Stimulated activated CD4-positive, alpha-beta T cell treated with anti-CD3 and anti-CD28 coated beads, Interleukin-1b, Interleukin-23, amount 100 ng/mL, for 1 hour (primary cell): Measurements from ENCODE around the gene BANF2.

Experiments used
- DNase-seq, 2 donors: peaks; one replicate each; pipeline ENCODE4 v3.0.0-alpha.2; 2020; ENCODE audit warnings: low read depth in 2 of 2

Gene BANF2

DNA sequence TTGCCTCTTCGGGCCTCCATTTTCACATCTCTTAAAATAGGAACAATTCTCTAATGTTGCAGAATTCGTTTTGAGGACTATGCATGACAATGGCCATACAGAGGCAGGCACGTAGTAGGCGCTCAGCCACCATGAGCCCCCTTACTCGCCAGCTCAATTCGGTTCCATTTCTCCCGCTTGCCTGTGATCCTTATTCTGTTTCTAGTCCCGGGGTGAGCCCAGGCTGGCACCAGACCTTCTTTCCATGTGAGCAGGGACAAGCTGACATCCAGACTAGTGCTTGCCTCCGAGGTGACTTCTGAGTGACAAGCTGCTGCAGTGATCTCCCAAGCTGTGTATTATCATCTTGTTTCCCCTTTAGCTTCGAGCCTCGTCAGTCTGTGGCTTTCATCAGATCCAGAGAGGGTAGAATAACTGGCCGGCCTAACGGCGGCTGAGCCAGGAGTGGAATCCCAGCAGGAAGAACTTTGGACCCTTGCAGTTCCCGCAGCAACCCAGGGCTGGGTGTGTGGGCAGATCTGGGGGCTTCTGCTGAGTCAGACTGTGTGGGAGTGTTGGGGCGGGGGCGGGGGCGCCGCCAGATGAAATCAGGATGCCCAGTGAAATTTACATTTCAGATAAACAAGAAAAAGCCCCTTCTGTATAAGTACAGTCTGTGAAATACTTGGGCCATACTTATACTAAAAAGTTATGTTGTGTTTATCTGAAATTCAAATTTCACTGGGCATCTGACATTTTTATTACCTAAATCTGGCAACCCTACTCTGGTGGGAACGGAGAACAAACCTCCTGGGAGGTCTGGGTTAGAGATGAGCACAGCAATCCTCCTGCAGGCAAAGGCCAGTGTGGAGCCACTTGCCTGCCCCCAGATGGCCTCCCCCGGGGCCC lies 10.9 kb downstream of the BANF2 start:
- DNase-seq = no peak

DNA sequence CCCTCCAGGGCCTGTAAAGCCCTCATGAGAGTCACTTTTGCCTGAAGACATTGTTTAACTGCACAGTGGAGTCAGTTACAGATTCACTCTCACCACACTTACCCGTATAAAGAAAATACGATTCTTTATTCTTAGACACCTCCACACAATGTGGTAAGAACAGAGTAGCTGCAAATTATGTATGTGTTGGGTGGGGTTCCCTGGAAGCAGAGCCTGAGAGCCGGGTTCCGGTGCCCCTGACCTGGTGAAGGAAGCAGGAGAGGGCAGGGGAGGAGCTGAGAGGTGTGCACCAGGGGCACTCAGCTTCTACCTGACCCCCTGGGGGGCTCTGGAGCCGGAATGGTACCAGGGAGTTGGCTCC lies 11.5 kb downstream of the BANF2 start:
- no peak for DNase-seq

DNA sequence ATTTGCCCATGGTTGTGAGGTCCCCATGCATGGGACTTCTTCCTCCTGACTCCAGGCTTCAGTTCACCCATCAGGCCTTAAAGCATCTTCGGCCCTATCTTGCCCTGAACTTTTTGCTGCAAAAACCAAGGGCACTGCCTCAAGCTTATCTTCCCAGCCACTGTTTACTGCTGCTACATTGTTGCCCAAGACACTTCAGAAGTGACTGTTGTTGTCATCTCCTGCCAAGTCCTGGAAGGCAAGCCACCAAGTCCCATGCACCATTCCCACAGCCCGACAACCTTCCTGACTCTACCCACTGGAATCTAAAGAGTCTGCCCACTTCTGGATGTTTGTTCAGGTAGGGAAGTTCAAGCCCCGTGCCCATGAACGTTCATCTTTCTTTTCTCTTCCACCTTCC lies 12.4 kb downstream of the BANF2 start:
- DNase-seq = no peak

DNA sequence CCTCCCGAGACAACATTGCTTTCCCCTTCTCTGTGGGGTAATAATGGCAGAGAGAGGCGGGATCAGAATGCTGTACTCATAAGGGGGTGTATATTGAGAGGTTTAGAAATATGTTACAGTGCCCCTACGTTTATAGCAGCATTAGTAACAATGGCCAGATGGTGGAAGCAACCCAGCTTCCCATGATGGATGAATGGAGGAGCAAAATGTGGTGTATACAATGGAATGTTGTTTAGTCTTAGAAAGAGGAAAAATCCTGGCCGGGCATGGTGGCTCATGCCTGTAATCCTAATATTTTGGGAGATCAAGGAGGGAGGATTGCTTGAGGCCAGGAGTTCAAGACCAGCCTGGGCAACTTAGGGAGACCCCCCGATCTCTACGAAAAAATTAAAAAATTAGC lies 12.9 kb downstream of the BANF2 start:
- DNase-seq = no peak

DNA sequence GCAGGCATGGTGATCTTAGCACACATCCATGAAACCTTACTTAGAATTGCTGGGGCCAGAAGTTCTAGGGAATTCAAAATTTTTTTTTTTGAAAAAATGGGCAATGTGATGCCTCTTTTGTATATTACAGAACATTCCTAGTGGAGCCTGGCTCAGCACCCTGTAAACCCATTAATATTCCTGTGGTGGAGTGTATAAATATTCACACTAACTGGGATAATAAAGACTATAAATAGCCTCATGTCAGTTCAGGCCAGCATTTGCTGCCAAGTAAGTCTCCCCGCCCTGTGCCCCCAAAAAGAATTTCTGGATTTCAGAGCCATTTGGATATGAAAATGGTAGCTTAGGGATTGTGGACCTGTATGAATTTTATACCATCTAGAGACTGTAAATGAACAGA lies 14.8 kb downstream of the BANF2 start:
- no peak for DNase-seq

DNA sequence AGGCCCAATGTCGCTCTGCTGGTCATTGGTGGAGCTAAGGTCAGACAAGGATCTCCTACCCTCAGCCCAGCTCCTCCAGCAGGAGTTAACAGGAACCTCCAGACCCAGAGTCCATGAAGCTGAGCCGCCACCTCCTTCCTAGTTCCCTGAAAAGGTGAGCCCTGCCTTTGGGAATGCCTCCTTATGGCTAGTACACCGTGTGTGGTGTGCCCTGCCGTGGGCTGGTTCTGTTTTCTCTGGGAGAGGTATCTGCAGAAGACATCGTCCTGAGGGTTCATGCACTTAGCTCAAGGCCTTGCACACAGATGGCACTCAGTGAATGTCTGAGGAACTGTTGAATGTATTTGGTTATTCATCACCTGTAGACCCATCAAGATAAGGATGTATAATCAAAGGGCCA lies 15.3 kb downstream of the BANF2 start:
- DNase-seq = no peak

DNA sequence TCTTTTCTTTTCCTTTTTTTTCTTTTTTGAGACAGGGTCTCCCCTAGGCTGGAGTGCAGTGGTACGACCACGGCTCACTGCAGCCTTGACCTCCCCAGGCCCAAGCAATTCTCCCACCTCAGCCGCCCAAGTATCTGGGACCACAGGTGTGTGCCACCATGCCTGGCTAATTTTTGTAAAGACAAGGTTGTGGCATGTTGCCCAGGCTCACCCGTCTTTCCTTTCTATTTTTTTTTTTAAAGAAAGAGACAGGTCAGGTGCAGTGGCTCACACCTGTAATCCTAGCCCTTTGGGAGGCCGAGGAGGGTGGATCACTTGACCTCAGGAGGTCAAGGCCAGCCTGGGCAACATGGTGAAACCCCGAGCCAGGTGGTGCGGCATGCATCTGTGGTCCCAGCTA lies 16.6 kb downstream of the BANF2 start:
- DNase-seq = no peak

DNA sequence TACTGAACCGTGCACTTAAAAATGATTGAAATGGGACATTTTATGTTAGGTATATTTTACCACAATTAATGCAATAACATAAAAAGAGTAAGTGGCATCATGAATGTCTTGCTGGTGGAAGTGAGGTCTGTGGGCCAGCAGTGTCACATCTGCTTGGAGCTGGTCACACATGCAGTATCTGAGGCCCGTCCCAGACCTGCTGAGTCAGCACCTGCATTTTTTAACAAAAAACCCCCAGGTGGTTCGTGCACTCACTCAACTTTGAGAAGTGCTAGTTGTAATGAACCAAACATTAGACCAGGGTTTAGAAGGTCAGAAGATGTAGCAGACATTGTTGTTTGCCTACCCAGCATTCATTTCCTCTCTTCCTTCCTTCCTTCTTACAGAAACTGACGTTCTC lies 21.0 kb downstream of the BANF2 start:
- DNase-seq = no peak

DNA sequence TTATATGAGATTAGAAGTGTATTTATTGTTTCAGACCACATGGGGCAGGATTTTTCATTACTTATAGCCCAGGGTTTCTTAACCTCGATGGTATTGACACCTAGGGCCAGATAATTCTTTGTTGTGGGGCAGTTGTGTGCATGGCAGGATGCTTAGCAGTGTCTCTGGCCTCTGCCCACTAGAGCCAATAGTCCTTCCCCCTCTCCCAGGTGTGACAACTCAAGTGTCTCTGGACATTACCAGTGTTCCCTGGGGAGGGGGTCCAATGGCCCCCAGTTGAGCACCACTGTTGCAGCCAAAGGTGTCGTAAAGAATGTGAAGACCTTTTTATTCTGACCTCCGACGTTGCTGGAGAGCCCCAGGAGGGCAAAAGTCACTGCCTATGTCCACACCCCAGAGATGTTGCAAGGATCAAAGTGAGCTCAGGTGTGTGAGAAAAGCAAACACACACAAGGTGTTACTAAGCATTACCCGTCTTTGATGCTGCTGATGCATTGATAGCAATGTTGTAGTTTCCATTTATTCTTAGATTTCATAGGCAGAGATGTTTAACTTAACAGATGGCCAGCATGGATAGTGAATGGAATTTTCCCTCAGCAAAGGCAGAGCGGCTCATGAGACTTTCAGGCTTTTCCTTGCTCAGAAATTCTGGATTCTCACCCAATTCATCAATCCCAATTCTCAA lies 22.2 kb downstream of the BANF2 start:
- DNase-seq = no peak

DNA sequence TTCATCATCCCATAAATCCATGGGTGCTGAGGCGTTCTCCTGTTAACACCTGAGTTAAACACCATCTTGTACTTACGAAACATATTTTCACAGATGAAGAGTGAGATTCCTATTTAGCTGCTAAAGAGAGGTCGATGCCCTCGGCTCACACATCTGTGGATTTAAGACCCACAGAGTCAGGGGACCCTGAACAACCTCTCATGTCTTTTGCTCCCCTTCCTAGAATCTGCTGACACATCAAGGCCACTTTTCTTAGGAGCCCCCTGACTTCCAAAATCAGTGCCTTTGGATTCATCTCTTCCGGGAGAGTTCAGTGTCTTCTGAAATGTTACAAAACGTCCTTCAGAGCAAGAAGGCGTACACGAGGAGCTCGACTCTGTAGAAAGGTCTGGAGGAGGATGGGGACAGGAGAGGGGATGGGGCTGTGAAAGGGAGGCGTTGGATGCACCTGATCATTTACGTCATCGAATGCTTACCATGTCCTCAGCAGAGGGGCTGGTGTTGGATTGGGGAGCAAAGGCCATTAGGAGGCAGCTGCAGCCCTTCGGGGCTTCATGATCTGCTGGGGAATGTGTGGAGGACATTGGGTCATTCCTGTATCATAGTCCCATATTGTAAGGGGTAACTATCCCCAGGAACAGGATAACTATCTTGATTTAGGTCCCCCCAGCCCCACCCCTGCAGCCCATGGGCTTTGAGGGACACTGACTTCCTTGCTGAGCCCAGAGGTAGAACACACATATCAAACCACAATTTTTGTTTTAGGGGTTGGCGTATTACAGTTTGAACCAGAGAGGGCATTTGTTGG lies 22.9 kb downstream of the BANF2 start:
- DNase-seq = no peak

DNA sequence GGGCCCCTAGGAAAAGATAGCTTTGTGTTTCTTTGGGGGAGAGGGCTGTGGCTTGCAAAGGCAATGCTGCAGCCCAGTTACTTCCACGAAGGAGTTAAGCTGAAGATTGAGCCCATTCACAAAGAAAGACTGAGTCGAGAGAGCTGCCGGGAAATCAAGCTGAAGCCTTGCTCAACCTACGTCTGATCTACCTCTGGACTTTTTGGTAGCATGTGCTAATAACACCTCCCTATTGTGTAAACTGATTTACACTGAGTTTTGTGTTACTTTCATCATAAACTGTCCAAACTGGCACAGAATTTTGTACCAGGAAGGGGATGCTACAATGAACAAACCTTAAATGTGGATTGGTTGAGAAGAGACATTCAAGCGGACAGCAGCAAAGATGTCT lies 23.5 kb downstream of the BANF2 start:
- no peak for DNase-seq

DNA sequence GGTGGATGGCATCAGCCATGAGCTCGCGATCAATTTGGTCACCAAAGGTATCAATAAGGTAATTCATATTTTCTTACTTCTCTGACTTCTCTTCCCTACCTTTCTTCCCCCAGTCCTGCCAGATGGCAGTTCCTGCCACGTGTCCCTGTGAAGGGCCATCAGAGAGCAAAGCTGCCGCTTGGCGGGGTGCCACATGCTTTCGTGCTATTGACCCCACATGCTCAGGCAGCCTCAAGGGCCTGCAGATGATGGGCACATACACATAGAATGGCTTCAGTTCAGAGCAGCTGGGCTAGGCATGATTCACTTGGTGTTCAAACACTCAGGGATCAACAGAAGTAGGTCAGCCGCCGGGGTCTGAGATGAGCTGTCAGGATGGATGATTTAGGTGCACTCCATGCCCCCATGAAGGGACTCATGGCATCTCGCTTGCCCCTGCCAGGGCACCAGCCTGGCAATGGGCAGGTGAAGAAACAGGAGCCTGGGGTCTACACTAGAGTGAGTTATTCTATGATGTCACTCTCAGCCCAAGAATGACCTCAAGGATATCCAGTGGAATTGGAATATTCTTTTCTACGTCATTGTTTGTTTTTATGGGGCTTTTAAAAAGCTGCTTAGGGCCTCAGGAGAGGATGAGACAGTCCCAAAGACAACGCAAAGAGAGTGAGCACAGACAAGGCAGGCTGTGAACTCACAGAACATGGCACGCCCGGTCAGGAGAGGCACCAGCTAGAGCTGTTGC lies 25.5 kb downstream of the BANF2 start:
- no peak for DNase-seq

DNA sequence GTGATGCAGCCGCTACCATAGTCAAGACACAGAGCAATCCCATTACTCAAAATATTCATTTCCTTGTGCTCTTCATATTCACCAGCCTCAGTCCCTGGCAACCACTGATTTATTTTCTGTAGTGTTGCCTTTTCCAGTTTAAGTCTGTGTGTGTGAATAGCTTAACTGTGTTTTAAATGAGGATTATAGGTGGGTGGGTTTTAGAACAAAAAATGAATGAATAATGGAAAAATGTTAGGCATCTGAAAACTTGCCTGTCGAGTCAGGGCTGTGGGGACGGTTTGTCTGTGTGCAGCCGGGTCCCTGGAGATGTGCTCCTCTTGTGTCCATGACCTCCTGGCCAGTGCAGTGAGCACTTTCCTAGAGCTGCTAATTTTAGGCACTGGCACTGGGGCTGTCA lies 27.1 kb downstream of the BANF2 start:
- DNase-seq = no peak

DNA sequence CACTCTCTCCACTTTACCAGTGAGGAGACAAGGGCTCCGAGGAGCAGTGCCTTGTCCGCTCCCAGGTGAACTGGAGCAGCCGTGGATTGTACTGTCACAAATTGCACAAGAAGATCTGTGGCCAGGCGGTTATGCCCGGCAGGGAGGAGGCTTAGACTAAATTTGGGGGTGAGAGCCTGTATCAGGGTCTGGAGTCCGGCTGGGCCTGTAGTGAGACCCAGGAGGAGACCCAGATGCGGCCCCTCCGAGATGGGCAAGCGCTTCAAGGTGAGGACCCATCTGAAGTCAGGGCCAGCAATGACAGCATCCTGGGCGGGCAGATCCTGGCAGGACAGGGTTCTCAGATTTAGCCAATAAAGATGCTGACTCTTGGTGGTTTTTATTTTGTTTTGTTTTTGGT lies 27.6 kb downstream of the BANF2 start:
- DNase-seq = no peak

DNA sequence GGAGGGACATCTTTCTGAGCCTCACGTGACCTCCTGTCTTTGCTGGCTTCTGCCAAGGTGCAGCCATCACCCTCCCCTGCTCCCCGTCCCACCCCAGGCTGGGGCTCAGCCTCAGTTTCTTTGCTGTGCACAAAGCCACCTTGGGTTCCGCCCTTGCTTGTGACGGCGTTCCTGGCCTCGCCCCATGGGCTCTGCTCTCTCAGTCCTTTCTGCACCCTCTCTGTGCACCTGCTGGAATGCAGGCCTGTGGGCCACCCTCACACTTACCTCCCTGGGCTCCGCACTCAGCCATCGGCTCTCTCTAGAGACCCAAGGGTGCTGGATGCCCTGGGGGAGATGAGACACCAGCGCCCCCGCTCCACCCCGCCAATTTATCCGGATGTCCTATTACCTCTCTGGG lies 28.3 kb downstream of the BANF2 start:
- DNase-seq = no peak

DNA sequence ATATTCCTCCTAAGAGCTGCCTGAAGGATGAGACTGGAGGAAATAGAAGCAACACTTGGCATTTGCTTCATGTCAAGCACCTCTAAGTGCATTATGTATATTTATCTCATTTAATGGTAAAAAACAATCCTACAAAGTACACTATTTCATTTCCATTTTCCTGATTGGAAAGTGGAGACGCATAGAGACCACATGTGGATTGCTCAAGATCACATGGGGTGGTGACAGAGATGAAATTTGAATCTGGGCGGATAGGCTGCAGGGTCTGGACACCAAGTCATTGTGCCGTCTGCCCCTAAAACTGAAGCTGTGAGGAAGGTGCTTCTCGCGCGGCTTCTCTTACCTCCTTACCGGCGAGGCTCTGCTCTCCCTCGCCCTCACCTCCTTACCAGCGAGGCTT lies 30.3 kb downstream of the BANF2 start:
- DNase-seq = no peak

DNA sequence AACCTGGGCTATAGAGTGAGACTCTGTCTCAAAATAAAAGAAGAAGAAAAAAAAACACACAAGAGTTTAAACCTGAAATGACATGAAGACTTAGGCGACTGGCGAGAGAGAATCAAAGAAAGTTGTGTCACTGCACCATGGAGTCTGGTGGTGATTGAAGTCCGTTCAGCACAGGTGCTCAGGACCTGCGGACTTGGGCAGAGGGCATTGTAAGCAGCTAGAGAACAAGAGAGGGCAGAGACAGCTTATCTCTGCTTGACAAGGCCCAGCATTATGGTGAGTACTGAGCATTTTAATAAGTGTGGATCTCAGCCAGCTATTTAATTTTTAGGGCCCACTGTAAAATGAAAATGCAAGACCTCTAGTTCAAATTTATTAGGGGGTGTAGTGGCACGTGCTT lies 31.5 kb downstream of the BANF2 start:
- DNase-seq = no peak

DNA sequence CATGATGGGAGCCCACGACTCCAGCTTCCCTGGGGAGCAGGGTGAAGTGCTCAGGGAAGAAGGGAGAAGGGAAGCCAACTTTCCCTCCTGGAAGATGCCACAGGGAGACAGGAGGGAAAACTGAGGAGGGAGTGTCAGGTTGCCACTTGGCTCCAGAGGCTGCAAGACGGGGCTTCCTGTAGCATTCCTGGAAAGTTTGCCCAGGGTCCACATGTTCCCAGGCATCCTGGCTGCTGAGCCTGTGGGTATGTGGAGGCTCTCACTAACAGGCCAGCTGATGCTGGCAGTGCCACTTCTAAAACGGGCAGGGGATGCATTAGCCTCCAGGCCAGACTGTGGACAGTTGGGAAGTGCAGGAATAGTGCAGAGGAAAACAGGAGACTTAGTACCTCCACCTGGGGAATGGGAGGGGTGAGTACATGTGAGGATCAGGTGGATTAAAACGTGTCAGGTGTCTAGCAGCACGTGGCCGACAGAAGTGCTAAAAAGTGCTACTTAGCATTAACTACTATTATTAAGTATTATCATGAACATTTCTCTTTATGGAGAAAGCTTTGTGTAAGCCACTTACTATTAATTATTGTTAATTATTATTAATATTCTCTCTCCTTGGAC lies 33.2 kb downstream of the BANF2 start:
- DNase-seq = no peak

DNA sequence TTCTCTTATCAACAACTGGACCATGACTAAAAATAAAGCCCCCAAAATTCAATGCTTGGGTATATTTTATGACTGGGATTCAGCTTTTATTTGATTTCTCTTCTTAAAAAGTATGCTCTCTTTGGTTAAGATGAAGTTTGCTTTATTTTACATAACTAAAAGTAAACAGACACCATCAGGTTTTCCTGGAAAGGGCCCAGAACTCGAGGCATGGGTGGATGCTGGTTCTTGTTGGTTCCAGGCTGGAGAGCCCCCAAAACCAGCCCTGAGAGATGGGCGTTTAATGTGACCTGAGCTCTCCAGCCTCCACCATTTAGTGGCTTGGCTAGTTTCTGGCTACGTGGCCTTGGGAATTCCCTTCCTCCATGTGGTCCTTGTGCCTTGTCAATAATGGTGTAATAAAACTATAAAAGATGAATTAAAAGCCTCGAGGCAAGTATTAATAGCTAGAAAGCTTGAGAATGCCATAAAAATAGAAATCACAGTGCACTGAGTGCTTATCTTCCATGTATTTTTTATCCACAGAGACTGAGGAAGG lies 34.1 kb downstream of the BANF2 start:
- DNase-seq = no peak

DNA sequence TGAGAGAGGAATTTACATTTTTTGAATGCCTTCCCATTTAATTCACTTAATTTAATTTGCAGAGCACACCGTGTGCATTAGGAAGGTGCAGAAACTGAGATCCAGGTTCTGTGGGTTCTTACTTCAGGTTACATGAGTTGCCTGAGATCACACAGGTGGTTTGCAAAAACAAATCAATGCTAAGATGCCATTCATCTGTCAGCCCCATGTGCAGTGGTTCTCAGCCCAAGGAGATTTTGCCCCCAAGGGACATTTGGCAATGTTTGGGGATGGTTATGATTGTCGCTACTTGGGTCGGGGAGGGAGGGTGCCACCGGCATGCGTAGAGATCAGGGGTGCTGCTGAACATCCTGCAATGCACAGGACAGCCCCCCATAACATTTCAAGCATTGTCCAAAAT lies 34.6 kb downstream of the BANF2 start:
- no peak for DNase-seq

DNA sequence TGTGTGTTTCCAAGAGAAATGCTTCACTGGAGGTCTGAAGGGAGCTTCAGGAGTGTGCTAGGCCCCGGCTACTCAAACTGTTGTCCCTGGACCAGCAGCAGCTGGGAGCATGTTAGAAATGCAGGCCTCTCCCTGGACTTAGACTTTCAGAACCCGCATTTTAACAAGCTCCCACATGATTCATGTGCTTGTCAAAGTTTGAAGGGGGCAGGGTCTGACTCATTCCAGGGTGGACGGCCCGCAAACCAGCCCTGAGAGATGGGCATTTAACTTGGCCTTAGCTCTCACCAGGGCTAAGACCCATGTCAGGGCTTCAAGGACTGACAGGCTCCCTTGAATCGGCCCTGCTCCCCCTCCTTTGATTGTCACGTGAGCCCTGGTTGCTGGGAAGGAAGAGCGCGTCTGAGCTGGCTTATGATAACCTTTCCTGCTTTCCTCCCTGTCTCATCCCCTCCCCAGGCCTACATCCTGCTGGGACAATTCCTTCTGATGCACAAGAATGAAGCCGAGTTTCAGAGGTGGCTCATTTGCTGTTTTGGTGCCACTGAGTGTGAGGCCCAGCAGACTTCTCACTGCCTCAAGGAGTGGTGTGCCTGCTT lies 35.5 kb downstream of the BANF2 start:
- no peak for DNase-seq
